OCI-LY1 (cell line): ENCODE data around the gene FMN1.

Source experiments
- H2AFZ ChIP-seq: fragments of 200-600 bp; sonication (generic), shearing (Covaris generic); 2 replicates; pipeline ENCODE4 v1.6.0; 2014; ENCODE audit warnings: antibody characterized with exemption, mild to moderate bottlenecking, low read length
- H3F3A ChIP-seq: fragments of 200-600 bp; sonication (generic), shearing (Covaris generic); 2 replicates; pipeline ENCODE4 v1.6.0; 2014; ENCODE audit warnings: mild to moderate bottlenecking, antibody characterized with exemption, low read length, moderate library complexity; ENCODE audit not compliant: insufficient read depth
- H3K27ac ChIP-seq: fragments of 200-600 bp; sonication (generic); 2 replicates; pipeline ENCODE4 v1.5.1; 2014; ENCODE audit warnings: low read length, mixed run types, mild to moderate bottlenecking, low read depth; ENCODE audit not compliant: poor library complexity, severe bottlenecking
- H3K27me3 ChIP-seq: fragments of 200-600 bp; sonication (generic); 2 replicates; pipeline ENCODE4 v1.6.0; 2014; ENCODE audit warnings: antibody characterized with exemption, mild to moderate bottlenecking, low read length, moderate library complexity; ENCODE audit not compliant: insufficient read depth
- H3K36me3 ChIP-seq: fragments of 200-600 bp; sonication (generic); 2 replicates; pipeline ENCODE4 v1.6.1; 2014; ENCODE audit warnings: mild to moderate bottlenecking, antibody characterized with exemption, low read length, moderate library complexity, mixed read lengths; ENCODE audit not compliant: insufficient read depth
- H3K4me1 ChIP-seq: fragments of 200-600 bp; sonication (generic); 2 replicates; pipeline ENCODE4 v1.5.1; 2014; ENCODE audit warnings: mild to moderate bottlenecking, low read length, moderate library complexity; ENCODE audit not compliant: insufficient read depth, severe bottlenecking
- H3K4me2 ChIP-seq: fragments of 200-600 bp; sonication (generic), shearing (Covaris generic); 2 replicates; pipeline ENCODE4 v1.6.1; 2014; ENCODE audit warnings: low read length
- H3K4me3 ChIP-seq: fragments of 200-600 bp; sonication (generic); 2 replicates; pipeline ENCODE4 v1.5.1; 2014; ENCODE audit warnings: low read length, low read depth, mild to moderate bottlenecking, mixed read lengths; ENCODE audit not compliant: poor library complexity, severe bottlenecking
- H3K79me2 ChIP-seq: fragments of 200-600 bp; shearing (Covaris generic); 2 replicates; pipeline ENCODE4 v1.6.1; 2016; ENCODE audit warnings: mixed run types, low read length, mixed read lengths; ENCODE audit not compliant: insufficient read depth
- H3K9ac ChIP-seq: fragments of 200-600 bp; sonication (generic), shearing (Covaris generic); 2 replicates; pipeline ENCODE4 v1.6.1; 2014; ENCODE audit warnings: mild to moderate bottlenecking, low read length, mixed read lengths
- H3K9me2 ChIP-seq: fragments of 200-600 bp; sonication (generic), shearing (Covaris generic); 2 replicates; pipeline ENCODE4 v1.6.1; 2014; ENCODE audit warnings: low read depth, mild to moderate bottlenecking, low read length, mixed read lengths
- H3K9me3 ChIP-seq: fragments of 200-600 bp; shearing (Covaris generic); 2 replicates; pipeline ENCODE4 v1.6.1; 2014; ENCODE audit warnings: low read length, mixed read lengths
- H4K20me1 ChIP-seq: fragments of 200-600 bp; sonication (generic), shearing (Covaris generic); 2 replicates; pipeline ENCODE4 v1.6.0; 2016; ENCODE audit warnings: mild to moderate bottlenecking, low read length; ENCODE audit not compliant: insufficient read depth
- CTCF ChIP-seq: fragments of 200-600 bp; sonication (generic), shearing (Covaris generic); IDR thresholded peaks from 2 replicates; pipeline ENCODE4 v1.5.1; 2017; ENCODE audit warnings: mild to moderate bottlenecking, antibody characterized with exemption, low read length, moderate library complexity, mixed read lengths
- EZH2 ChIP-seq: fragments of 200-600 bp; sonication (generic), shearing (Covaris generic); IDR thresholded peaks from 2 replicates; pipeline ENCODE4 v1.8.0; 2017; ENCODE audit warnings: borderline replicate concordance, mixed run types, mild to moderate bottlenecking, antibody characterized with exemption, low read length, moderate library complexity, mixed read lengths

The FMN1 gene

GRCh38 chr15:33048255-33048654 lies 146.3 kb downstream of the FMN1 start:
- H3K4me1 ChIP-seq, result no peaks in the 10 kb centered on the region
- no peak overlapping the region for H3K4me2 ChIP-seq
- no peak for TF ChIP-seq EZH2
- TF ChIP-seq CTCF, result no peak
- H3K27ac ChIP-seq, result no peak overlapping the region
- 0 out of 2 replicates have a peak, but pooled peaks cover 8% of the 10 kb centered on the region for H3K9me3 ChIP-seq
- no peak overlapping the region for H2AFZ ChIP-seq
- H3K4me3 ChIP-seq, result no peak overlapping the region
- no peaks in the 10 kb centered on the region for H3F3A ChIP-seq
- no peak overlapping the region for H3K9ac ChIP-seq
- H3K36me3 ChIP-seq, result no peaks in the 10 kb centered on the region
- H3K79me2 ChIP-seq, result no peaks in the 10 kb centered on the region
- H3K9me2 ChIP-seq, result no peaks in the 10 kb centered on the region
- no peaks in the 10 kb centered on the region for H4K20me1 ChIP-seq
- no peaks in the 10 kb centered on the region for H3K27me3 ChIP-seq

- no peaks in the 10 kb centered on the region for H3K9me2 ChIP-seq
- H3K9ac ChIP-seq, result no peak overlapping the region
- no peak overlapping the region for H2AFZ ChIP-seq
- no peak overlapping the region for H3K27ac ChIP-seq
- 0 out of 2 replicates have a peak, but pooled peaks cover 10% of the 10 kb centered on the region for H3K9me3 ChIP-seq
- H3F3A ChIP-seq, result no peaks in the 10 kb centered on the region
- H3K79me2 ChIP-seq, result no peaks in the 10 kb centered on the region
- TF ChIP-seq EZH2, result no peak
- no peak for TF ChIP-seq CTCF
- no peaks in the 10 kb centered on the region for H3K36me3 ChIP-seq
- no peaks in the 10 kb centered on the region for H3K4me1 ChIP-seq
- no peak overlapping the region for H3K4me2 ChIP-seq
- H3K27me3 ChIP-seq, result no peaks in the 10 kb centered on the region
- no peaks in the 10 kb centered on the region for H4K20me1 ChIP-seq
- H3K4me3 ChIP-seq, result no peak overlapping the region
Observed at GRCh38 chr15:33047077-33047476, 147.4 kb downstream of the FMN1 start.

GRCh38 chr15:33046329-33046728 lies 148.2 kb downstream of the FMN1 start:
- Histone ChIP-seq H3K79me2 (no peaks in the 10 kb centered on the region), H4K20me1 (no peaks in the 10 kb centered on the region), H3K9me3 (0 out of 2 replicates have a peak, but pooled peaks cover 10% of the 10 kb centered on the region), H3K9ac (no peak overlapping the region), H3K27ac (no peak overlapping the region), H3K4me1 (no peaks in the 10 kb centered on the region), H3K4me2 (no peak overlapping the region), H3F3A (no peaks in the 10 kb centered on the region), H2AFZ (no peak overlapping the region), H3K27me3 (no peaks in the 10 kb centered on the region), H3K36me3 (no peaks in the 10 kb centered on the region), H3K9me2 (no peaks in the 10 kb centered on the region), H3K4me3 (no peak overlapping the region)
- TF ChIP-seq EZH2 (no peak), CTCF (no peak)
